Fibroblast of lung (primary cell): ENCODE data around the gene DAPK1.

ENCODE experiments used
- CTCF ChIP-seq, 2 donors: IDR thresholded peaks in 1 of 2; conservative IDR thresholded peaks in 1 of 2; 1 replicate in 1 of 2; 2 replicates in 1 of 2; pipeline ENCODE4 v1.5.1; 2011 to 2012; ENCODE audit warnings: low read length in 2 of 2, control low read depth in 1 of 2, inconsistent platforms in 1 of 2, low read depth in 1 of 2, mild to moderate bottlenecking in 1 of 2
- EZH2 ChIP-seq: IDR thresholded peaks from 2 replicates; pipeline ENCODE4 v1.5.1; 2012; ENCODE audit warnings: low read length, control low read depth, mild to moderate bottlenecking; ENCODE audit errors: missing control alignments

DNA sequence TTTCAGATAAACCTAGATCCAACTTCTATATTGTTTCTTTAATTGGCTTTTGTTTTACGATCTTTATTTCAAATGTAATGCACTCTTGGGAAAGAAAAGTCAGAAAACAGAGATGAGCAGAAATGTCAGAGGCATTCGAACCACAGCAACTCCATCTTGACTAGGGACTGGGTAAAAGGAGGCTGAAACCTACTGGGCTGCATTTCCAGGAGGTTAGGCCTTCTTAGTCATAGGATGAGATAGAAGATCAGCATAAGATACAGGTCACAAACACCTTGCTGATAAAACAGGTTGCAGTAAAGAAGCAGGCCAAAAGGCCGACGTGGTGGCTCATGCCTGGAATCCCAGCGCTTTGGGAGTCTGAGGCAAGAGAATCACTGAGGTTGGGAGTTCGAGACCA lies 30.5 kb upstream of the DAPK1 start:
- TF ChIP-seq CTCF (conservative IDR thresholded peaks at IDR 0.05 in 1 of 2, IDR thresholded peaks at IDR 0.05 in 1 of 2; ENCODE audit: low read depth in 1 of 2, low read length in 2 of 2) (no peak), EZH2 (no peak)
